Naive thymus-derived CD4-positive, alpha-beta T cell (primary cell): Measurements from ENCODE around the gene TIE1. TPM values are rescaled to one million over a fixed set of nuclear protein-coding genes. Genes with fewer than 3 reads are reported as not detected.

Source experiments
- ATAC-seq: fragments of 150-1000 bp; cut with Tn5 transposase; 2 replicates; pipeline ENCODE4 v1.10.0; 2021; ENCODE audit warnings: mild to moderate bottlenecking, moderate library complexity
- CTCF ChIA-PET: fragments of 350-600 bp; sonication (Branson Sonifier 250); formaldehyde crosslinking; loops from one replicate; lab custom pipeline; 2021; ENCODE audit warnings: antibody characterized with exemption; lab: Charles Lee
- POLR2A ChIA-PET: fragments of 350-600 bp; sonication (Branson Sonifier 250); formaldehyde crosslinking; loops from one replicate; lab custom pipeline; 2021; ENCODE audit warnings: antibody characterized with exemption, inconsistent platforms; lab: Charles Lee
- DNase-seq, 9 donors: peaks; one replicate each; pipeline versions ENCODE4 v3.0.0 to v3.0.0-alpha.2; 2020 to 2022; ENCODE audit warnings: mixed read lengths in 1 of 9
- H3K27ac ChIP-seq: one replicate; pipeline ENCODE4 v1.7.0; 2013; ENCODE audit warnings: mild to moderate bottlenecking, low read depth, low read length, moderate library complexity
- H3K27me3 ChIP-seq, 2 donors: one replicate each; pipeline ENCODE4 v1.7.0; 2013; ENCODE audit warnings: low read length in 2 of 2, mild to moderate bottlenecking in 2 of 2, moderate library complexity in 2 of 2; ENCODE audit not compliant: control insufficient read depth in 2 of 2, insufficient read depth in 2 of 2
- H3K36me3 ChIP-seq, 3 experiments: 1 replicate in 2 of 3; 2 replicates in 1 of 3; pipeline ENCODE4 v1.7.0; 2013; ENCODE audit warnings: low read length in 3 of 3, mild to moderate bottlenecking in 3 of 3, moderate library complexity in 1 of 3; ENCODE audit not compliant: insufficient read depth in 3 of 3, control insufficient read depth in 2 of 3
- H3K4me1 ChIP-seq, 2 donors: one replicate each; pipeline ENCODE4 v1.7.0; 2013; ENCODE audit warnings: low read length in 2 of 2, mild to moderate bottlenecking in 2 of 2, moderate library complexity in 1 of 2; ENCODE audit not compliant: control insufficient read depth in 2 of 2, insufficient read depth in 2 of 2
- H3K4me3 ChIP-seq: 2 replicates; pipeline ENCODE4 v1.7.0; 2013; ENCODE audit warnings: mild to moderate bottlenecking, low read length
- H3K9me3 ChIP-seq, 3 experiments: 1 replicate in 2 of 3; 2 replicates in 1 of 3; pipeline ENCODE4 v1.7.0; 2013; ENCODE audit warnings: low read length in 3 of 3; ENCODE audit not compliant: control insufficient read depth in 2 of 3
- H3K27ac Mint-ChIP-seq, 9 donors: one replicate each; pipeline ENCODE4 v1.8.0; 2020 to 2022; ENCODE audit warnings: mixed read lengths in 9 of 9, mild to moderate bottlenecking in 8 of 9, moderate library complexity in 5 of 9, inconsistent platforms in 2 of 9
- H3K27me3 Mint-ChIP-seq, 5 donors: one replicate each; pipeline ENCODE4 v1.8.0; 2021 to 2022; ENCODE audit warnings: mixed read lengths in 5 of 5, mild to moderate bottlenecking in 1 of 5
- H3K36me3 Mint-ChIP-seq, 5 donors: one replicate each; pipeline ENCODE4 v1.8.0; 2020 to 2022; ENCODE audit warnings: mixed read lengths in 5 of 5, mild to moderate bottlenecking in 3 of 5, inconsistent platforms in 1 of 5
- H3K4me1 Mint-ChIP-seq, 7 donors: one replicate each; pipeline ENCODE4 v1.8.0; 2020 to 2022; ENCODE audit warnings: mixed read lengths in 7 of 7, mild to moderate bottlenecking in 3 of 7, inconsistent platforms in 1 of 7
- H3K4me3 Mint-ChIP-seq, 10 donors: one replicate each; pipeline ENCODE4 v1.8.0; 2020 to 2022; ENCODE audit warnings: mild to moderate bottlenecking in 10 of 10, mixed read lengths in 10 of 10, moderate library complexity in 6 of 10, inconsistent platforms in 2 of 10
- H3K9me3 Mint-ChIP-seq, 11 donors: one replicate each; pipeline ENCODE4 v1.8.0; 2020 to 2022; ENCODE audit warnings: mixed read lengths in 11 of 11, mild to moderate bottlenecking in 4 of 11, inconsistent platforms in 1 of 11, moderate library complexity in 1 of 11
- intact Hi-C, 2 donors: fragments of 100-400 bp; cut with micrococcal nuclease; formaldehyde crosslinking; loops; one replicate each; pipeline ENCODE4 v1.15.1; 2023
- polyA plus RNA-seq, 2 donors: library from polyadenylated mRNA; unstranded; fragments of 300-500 nt; fragmentation: Illumina TruSeq; gene quantifications; one replicate each; pipeline ENCODE4 v1.2.3, GENCODE V29; 2021
- total RNA-seq, 6 experiments: library from RNA in 5 of 6; stranded (reverse) in 5 of 6; gene quantifications; 1 replicate in 5 of 6; 2 replicates in 1 of 6; pipeline ENCODE4 v1.2.3 and lab custom pipeline; 2021 to 2026

TIE1 gene
- total and polyA plus RNA-seq, 7 experiments from 2014 or later = 0.19 to 1.9 TPM; not detected in 5

- Mint-ChIP-seq H3K4me3 (no peak overlapping the region), H3K4me1 (peaks cover under 1 to 3% (median 3%) of the 10 kb centered on the region in 7 donors), H3K36me3 (no peaks in the 10 kb centered on the region), H3K27me3 (peaks cover 0 to 5% (median 0%) of the 10 kb centered on the region in 5 donors), H3K27ac (peak overlapping the region in 1 of 9 donors; percentile 2), H3K9me3 (no peaks in the 10 kb centered on the region)
- POLR2A ChIA-PET = no interaction called here
- ATAC-seq (no peak), DNase-seq (no peak)
- CTCF ChIA-PET = no interaction called here
- no peaks in the 10 kb centered on the region for H3K9me3 ChIP-seq
- no peaks in the 10 kb centered on the region for H3K27me3 ChIP-seq
- intact Hi-C loops = no loop called here
- H3K36me3 ChIP-seq = no peaks in the 10 kb centered on the region
- H3K27ac ChIP-seq = no peak overlapping the region
- no peaks in the 10 kb centered on the region for H3K4me1 ChIP-seq
- no peak overlapping the region for H3K4me3 ChIP-seq
Observed at GRCh38 chr1:43344267-43344850, 43.6 kb downstream of the TIE1 start.

DNA sequence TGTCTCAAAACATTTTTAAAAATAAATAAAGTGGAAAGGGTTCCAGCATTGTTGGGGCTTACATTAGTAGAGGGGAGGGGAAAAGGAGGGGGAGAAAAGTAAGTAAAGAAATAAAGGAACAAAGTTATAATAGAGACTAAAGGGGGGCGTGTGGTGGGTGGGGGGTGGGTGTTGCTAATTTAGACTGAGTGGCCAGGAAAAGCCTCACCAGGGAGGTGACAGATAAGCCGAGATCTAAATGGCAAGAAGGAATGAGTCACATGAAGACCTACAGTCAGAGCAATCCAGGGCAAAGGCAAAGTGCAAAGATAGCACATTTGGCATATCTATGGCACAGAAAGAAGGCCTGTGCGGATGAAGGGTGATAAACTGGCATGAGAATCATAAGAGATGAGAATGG, 44.3 kb downstream of the TIE1 start:
- no peak overlapping the region for H3K27ac Mint-ChIP-seq
- CTCF ChIA-PET = no interaction called here

DNA sequence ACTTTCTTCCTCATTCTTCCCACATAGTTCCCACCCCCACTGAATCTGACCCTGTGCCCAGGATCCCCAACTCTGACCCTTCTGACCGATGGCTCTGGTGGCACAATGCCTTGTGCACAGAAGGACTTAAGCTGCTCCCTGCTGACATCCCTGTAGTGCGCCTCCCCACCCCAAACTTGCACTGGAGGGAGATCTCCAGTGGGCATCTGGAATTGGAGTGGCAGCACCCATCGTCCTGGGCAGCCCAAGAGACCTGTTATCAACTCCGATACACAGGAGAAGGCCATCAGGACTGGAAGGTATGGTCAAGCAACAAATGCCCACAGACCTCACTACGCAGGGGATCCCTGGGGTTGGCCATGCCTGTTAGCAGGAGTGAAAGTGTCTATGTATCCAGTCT, 45.9 kb downstream of the TIE1 start:
- no peaks in the 10 kb centered on the region for H3K27me3 Mint-ChIP-seq
- H3K9me3 ChIP-seq = no peaks in the 10 kb centered on the region
- H3K9me3 Mint-ChIP-seq = no peaks in the 10 kb centered on the region
- H3K27me3 ChIP-seq = no peaks in the 10 kb centered on the region
- H3K4me3 Mint-ChIP-seq = no peak overlapping the region
- CTCF ChIA-PET = no interaction called here
- no peaks in the 10 kb centered on the region for H3K36me3 Mint-ChIP-seq
- H3K4me1 ChIP-seq = peaks cover 0 to 4% of the 10 kb centered on the region in 2 donors
- H3K4me1 Mint-ChIP-seq = peaks cover 5 to 11% (median 8%) of the 10 kb centered on the region in 7 donors
- POLR2A ChIA-PET = no interaction called here
- H3K36me3 ChIP-seq = no peaks in the 10 kb centered on the region
- no peak overlapping the region for H3K27ac Mint-ChIP-seq
- ATAC-seq (no peak), DNase-seq (no peak)
- H3K27ac ChIP-seq = no peak overlapping the region
- intact Hi-C loops = no loop called here
- no peak overlapping the region for H3K4me3 ChIP-seq

More for the DNA sequence above, 44.3 kb downstream of the TIE1 start:
- H3K27me3 Mint-ChIP-seq = peaks cover 0 to 5% (median 0%) of the 10 kb centered on the region in 5 donors
- H3K36me3 Mint-ChIP-seq = no peaks in the 10 kb centered on the region
- no peaks in the 10 kb centered on the region for H3K9me3 Mint-ChIP-seq
- Histone ChIP-seq H3K4me3 (no peak overlapping the region), H3K27ac (no peak overlapping the region), H3K9me3 (no peaks in the 10 kb centered on the region), H3K27me3 (no peaks in the 10 kb centered on the region), H3K36me3 (no peaks in the 10 kb centered on the region), H3K4me1 (peaks cover 0 to 4% of the 10 kb centered on the region in 2 donors)
- no peak overlapping the region for H3K4me3 Mint-ChIP-seq
- POLR2A ChIA-PET = interaction anchor here (0.6 kb wide), 1 partner anchor 108 kb away, joined by 4 read pairs; no protein-coding TSS in a partner anchor
- intact Hi-C loops = no loop called here
- DNase-seq (no peak), ATAC-seq (no peak)
- peaks cover 5 to 11% (median 8%) of the 10 kb centered on the region in 7 donors for H3K4me1 Mint-ChIP-seq

GRCh38 chr1:43348343-43348808, 47.6 kb downstream of the TIE1 start:
- no peaks in the 10 kb centered on the region for H3K9me3 Mint-ChIP-seq
- Histone ChIP-seq H3K4me3 (peak overlapping the region; percentile 27), H3K36me3 (no peaks in the 10 kb centered on the region), H3K9me3 (no peaks in the 10 kb centered on the region), H3K27ac (peak overlapping the region; percentile 79), H3K4me1 (peaks cover 0 to 4% of the 10 kb centered on the region in 2 donors), H3K27me3 (no peaks in the 10 kb centered on the region)
- H3K27me3 Mint-ChIP-seq = no peaks in the 10 kb centered on the region
- ATAC-seq = no peak
- peak overlapping the region in 6 of 10 donors; percentile 27 to 80 (median 61) for H3K4me3 Mint-ChIP-seq
- H3K4me1 Mint-ChIP-seq = peaks cover 8 to 11% (median 9%) of the 10 kb centered on the region in 7 donors
- no peak for DNase-seq
- intact Hi-C loops = no loop called here
- H3K27ac Mint-ChIP-seq = peak overlapping the region in 5 of 9 donors; percentile 23 to 85 (median 33)
- no peaks in the 10 kb centered on the region for H3K36me3 Mint-ChIP-seq
- ChIA-PET POLR2A (interaction anchor here (0.9 to 1.3 kb wide), 2 partner anchors 10 to 42 kb away, joined by 4 read pairs; partner anchors contain the start of gene CDC20), CTCF (no interaction called here)

DNA sequence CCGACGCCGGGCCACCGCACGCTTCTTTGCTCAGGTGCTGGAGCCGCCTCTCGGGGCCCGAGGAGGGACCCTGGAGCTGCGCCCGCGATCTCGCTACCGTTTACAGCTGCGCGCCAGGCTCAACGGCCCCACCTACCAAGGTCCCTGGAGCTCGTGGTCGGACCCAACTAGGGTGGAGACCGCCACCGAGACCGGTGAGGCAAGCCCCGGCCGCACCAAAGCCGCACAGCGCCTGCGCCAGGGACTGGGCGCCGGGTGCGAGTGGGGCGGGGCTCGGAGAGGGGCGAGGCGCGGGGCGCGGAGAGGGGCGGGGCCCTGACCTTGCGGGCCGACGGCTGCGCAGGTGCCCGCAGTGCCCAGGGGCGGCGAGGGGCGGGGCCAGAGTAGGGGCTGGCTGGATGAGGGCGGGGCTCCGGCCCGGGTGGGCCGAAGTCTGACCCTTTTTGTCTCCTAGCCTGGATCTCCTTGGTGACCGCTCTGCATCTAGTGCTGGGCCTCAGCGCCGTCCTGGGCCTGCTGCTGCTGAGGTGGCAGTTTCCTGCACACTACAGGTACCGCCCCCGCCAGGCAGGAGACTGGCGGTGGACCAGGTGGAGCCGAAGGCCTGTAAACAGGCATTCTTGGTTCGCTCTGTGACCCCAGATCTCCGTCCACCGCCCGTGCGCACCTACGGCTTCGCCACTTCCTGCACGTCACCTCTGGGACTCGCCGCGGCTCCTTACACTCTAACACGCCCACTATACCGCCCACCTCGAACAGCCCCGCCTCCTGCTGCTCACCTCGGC, 48.2 kb downstream of the TIE1 start:
- ATAC-seq (peak; percentile 91), DNase-seq (peak; percentile 26 to 79 (median 58))
- no peaks in the 10 kb centered on the region for H3K9me3 Mint-ChIP-seq
- H3K27me3 Mint-ChIP-seq = no peaks in the 10 kb centered on the region
- H3K4me3 Mint-ChIP-seq = peak overlapping the region; percentile 68 to 89 (median 79)
- POLR2A ChIA-PET = interaction anchor here (0.9 to 1.3 kb wide), 2 partner anchors 10 to 41 kb away, joined by 4 read pairs; partner anchors contain the start of gene CDC20
- peak overlapping the region; percentile 60 to 97 (median 94) for H3K27ac Mint-ChIP-seq
- CTCF ChIA-PET = no interaction called here
- H3K4me1 Mint-ChIP-seq = peaks cover 8 to 11% (median 9%) of the 10 kb centered on the region in 7 donors
- no peaks in the 10 kb centered on the region for H3K9me3 ChIP-seq
- no peaks in the 10 kb centered on the region for H3K36me3 Mint-ChIP-seq
- peaks cover 0 to 4% of the 10 kb centered on the region in 2 donors for H3K4me1 ChIP-seq
- no peaks in the 10 kb centered on the region for H3K36me3 ChIP-seq
- intact Hi-C loops = loop anchor here in 1 of 2 donors (1.0 kb wide), 2 partner anchors 9 to 19 kb away; partner anchors contain the start of genes CDC20 and ELOVL1
- no peaks in the 10 kb centered on the region for H3K27me3 ChIP-seq
- H3K27ac ChIP-seq = peak overlapping the region; percentile 79
- H3K4me3 ChIP-seq = peak overlapping the region; percentile 35

DNA sequence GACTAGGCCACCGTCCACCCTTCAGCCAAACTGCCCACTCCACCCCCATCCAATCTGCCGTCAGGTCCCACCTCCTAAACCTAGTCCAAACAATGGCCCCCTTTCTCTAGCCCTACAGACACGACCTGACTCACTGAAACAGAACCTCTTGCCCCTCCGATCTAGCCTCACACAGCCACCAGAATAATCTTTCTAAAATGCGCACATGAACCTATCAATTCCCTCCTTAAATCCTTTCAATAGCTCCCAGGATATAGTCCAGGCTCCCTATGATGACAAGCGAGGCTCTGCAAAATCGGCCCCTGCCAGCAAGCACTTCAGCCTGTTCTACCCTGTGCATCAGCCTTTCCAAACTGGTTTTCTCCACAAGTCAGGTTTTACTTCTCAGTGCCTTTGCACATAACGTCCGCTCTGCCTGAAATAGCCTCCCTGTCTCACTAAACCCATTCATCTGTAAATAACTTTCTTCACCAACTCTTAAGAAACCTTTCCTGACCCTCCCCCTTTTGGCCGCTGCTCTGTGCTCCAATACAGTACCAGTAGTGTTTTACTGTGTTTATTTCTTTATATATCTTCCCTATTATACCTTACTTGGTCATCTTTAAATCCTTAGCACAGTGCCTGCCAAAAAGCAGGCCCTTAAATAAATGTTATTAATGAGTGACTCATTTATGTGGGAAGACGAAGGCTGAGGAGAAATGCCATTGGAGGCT, 49.0 kb downstream of the TIE1 start:
- H3K36me3 Mint-ChIP-seq = no peaks in the 10 kb centered on the region
- peak overlapping the region; percentile 60 to 97 (median 94) for H3K27ac Mint-ChIP-seq
- Histone ChIP-seq H3K27me3 (no peaks in the 10 kb centered on the region), H3K4me3 (peak overlapping the region; percentile 35), H3K27ac (peak overlapping the region; percentile 79), H3K4me1 (peaks cover 0 to 4% of the 10 kb centered on the region in 2 donors), H3K36me3 (no peaks in the 10 kb centered on the region), H3K9me3 (no peaks in the 10 kb centered on the region)
- no peak for DNase-seq
- no peaks in the 10 kb centered on the region for H3K27me3 Mint-ChIP-seq
- POLR2A ChIA-PET = no interaction called here
- no peaks in the 10 kb centered on the region for H3K9me3 Mint-ChIP-seq
- ATAC-seq = no peak
- intact Hi-C loops = loop anchor here in 1 of 2 donors (1.0 to 10.0 kb wide), 3 partner anchors 9 to 305 kb away; partner anchors contain the start of genes CDC20, ELOVL1 and KDM4A
- peaks cover 8 to 11% (median 9%) of the 10 kb centered on the region in 7 donors for H3K4me1 Mint-ChIP-seq
- CTCF ChIA-PET = no interaction called here
- H3K4me3 Mint-ChIP-seq = peak overlapping the region; percentile 68 to 89 (median 79)
